HCT116 (cell line): ENCODE results near the gene ADCY10. TPM values are rescaled to one million over a fixed set of nuclear protein-coding genes. Genes with fewer than 3 reads are reported as not detected.

ENCODE experiments used
- ATAC-seq: fragments of 200-7000 bp; cut with Tn5 transposase; 2 replicates; pipeline ENCODE4 v1.9.1; 2020; ENCODE audit warnings: mild to moderate bottlenecking, moderate library complexity
- BruUV-seq: library from RNA; stranded (reverse); fragments of 400-500 nt; replicated peaks from 2 replicates; lab custom pipeline; 2021; lab: Mats Ljungman, UMichigan
- CTCF ChIA-PET: fragments of 300-600 bp; sonication (Branson Sonifier 250); formaldehyde crosslinking; loops from one replicate; lab custom pipeline; 2021; ENCODE audit warnings: antibody characterized with exemption; lab: Charles Lee
- POLR2A ChIA-PET: fragments of 300-600, 350-600 bp; sonication (Branson Sonifier 250); formaldehyde crosslinking; loops from one replicate; lab custom pipeline; 2021; ENCODE audit warnings: antibody characterized with exemption; lab: Charles Lee
- RAD21 ChIA-PET, 2 experiments: fragments of 300-600 bp; sonication (Branson Sonifier 250); formaldehyde crosslinking; loops; one replicate each; lab custom pipeline; 2023; ENCODE audit warnings: low total read pairs in 2 of 2; ENCODE audit not compliant: uncharacterized antibody in 2 of 2, unreplicated experiment in 2 of 2, low non-redundant PET in 1 of 2; lab: Charles Lee
- DNase-seq: peaks from one replicate; pipeline ENCODE4 v3.0.0-alpha.2; 2010; ENCODE audit warnings: low read depth, low spot score
- H2AFZ ChIP-seq: fragments of 200-600 bp; shearing (Covaris generic), sonication (generic); 2 replicates; pipeline ENCODE4 v1.6.1; 2017; ENCODE audit warnings: low read depth, mixed run types, mixed read lengths, antibody characterized with exemption, low read length; ENCODE audit not compliant: poor library complexity, severe bottlenecking
- H3K27ac ChIP-seq: 2 replicates; pipeline ENCODE4 v1.5.1; 2012; ENCODE audit warnings: low read depth, low read length
- H3K27me3 ChIP-seq: fragments of 200-600 bp; sonication (generic); 2 replicates; pipeline ENCODE4 v1.6.1; 2016; ENCODE audit warnings: mixed run types, low read length, mixed read lengths; ENCODE audit not compliant: insufficient read depth
- H3K36me3 ChIP-seq, 2 experiments: fragments of 200-500 bp in 1 of 2; fragments of 200-600 bp in 1 of 2; sonication (Bioruptor generic) in 1 of 2; sonication (generic) in 1 of 2; 2 replicates each; pipeline versions ENCODE4 v1.5.1 to v1.6.1; 2014 to 2016; ENCODE audit warnings: low read length in 2 of 2, inconsistent platforms in 1 of 2, mixed read lengths in 1 of 2, mixed run types in 1 of 2; ENCODE audit not compliant: insufficient read depth in 2 of 2, control insufficient read depth in 1 of 2
- H3K4me1 ChIP-seq, 2 experiments: fragments of 200-600 bp in 1 of 2; sonication (generic) in 1 of 2; 2 replicates each; pipeline versions ENCODE4 v1.5.1 to v1.6.1; 2012 to 2017; ENCODE audit warnings: low read length in 2 of 2, inconsistent platforms in 1 of 2, mild to moderate bottlenecking in 1 of 2, mixed read lengths in 1 of 2, mixed run types in 1 of 2, moderate library complexity in 1 of 2; ENCODE audit not compliant: insufficient read depth in 2 of 2, control insufficient read depth in 1 of 2
- H3K4me2 ChIP-seq: fragments of 200-600 bp; sonication (generic); 2 replicates; pipeline ENCODE4 v1.6.1; 2017; ENCODE audit warnings: mixed run types, low read length, mixed read lengths
- H3K4me3 ChIP-seq, 2 experiments: fragments of 200-600 bp in 1 of 2; sonication (generic) in 1 of 2; replicated peaks in 1 of 2; 2 replicates each; pipeline ENCODE4 v1.5.1; 2011 to 2016; ENCODE audit warnings: low read length in 2 of 2, control low read depth in 1 of 2, low read depth in 1 of 2, mild to moderate bottlenecking in 1 of 2, mixed read lengths in 1 of 2, mixed run types in 1 of 2
- H3K79me2 ChIP-seq: fragments of 200-600 bp; sonication (generic); 2 replicates; pipeline ENCODE4 v1.6.1; 2017; ENCODE audit warnings: mild to moderate bottlenecking, mixed run types, low read length, moderate library complexity, mixed read lengths; ENCODE audit not compliant: insufficient read depth
- H3K9ac ChIP-seq: fragments of 200-600 bp; sonication (generic); 2 replicates; pipeline ENCODE4 v1.6.1; 2016; ENCODE audit warnings: low read length, mixed read lengths
- H3K9me2 ChIP-seq: fragments of 200-600 bp; sonication (generic), shearing (Covaris generic); 2 replicates; pipeline ENCODE4 v1.6.1; 2017; ENCODE audit warnings: mixed run types, mild to moderate bottlenecking, moderate library complexity; ENCODE audit not compliant: insufficient read depth
- H3K9me3 ChIP-seq, 2 experiments: fragments of 200-500 bp in 1 of 2; fragments of 200-600 bp in 1 of 2; sonication (Bioruptor generic) in 1 of 2; sonication (generic) in 1 of 2; 2 replicates each; pipeline ENCODE4 v1.6.1; 2014 to 2017; ENCODE audit warnings: low read length in 2 of 2, mixed read lengths in 2 of 2, inconsistent platforms in 1 of 2, low read depth in 1 of 2, mild to moderate bottlenecking in 1 of 2, mixed run types in 1 of 2, moderate library complexity in 1 of 2; ENCODE audit not compliant: control insufficient read depth in 1 of 2, insufficient read depth in 1 of 2
- H4K20me1 ChIP-seq: fragments of 200-600 bp; sonication (generic), shearing (Covaris generic); 2 replicates; pipeline ENCODE4 v1.6.1; 2017; ENCODE audit warnings: mixed run types, mild to moderate bottlenecking, moderate library complexity; ENCODE audit not compliant: insufficient read depth
- CBX3 ChIP-seq: IDR thresholded peaks from 2 replicates; pipeline ENCODE4 v1.6.1; 2012; ENCODE audit warnings: low read depth
- CEBPB ChIP-seq: IDR thresholded peaks from 2 replicates; pipeline ENCODE4 v1.6.1; 2012; ENCODE audit warnings: low read depth
- ELF1 ChIP-seq: IDR thresholded peaks from 2 replicates; pipeline ENCODE4 v1.6.1; 2012; ENCODE audit warnings: low read depth, borderline replicate concordance
- EZH2 ChIP-seq: fragments of 200-600 bp; sonication (generic); IDR thresholded peaks from 2 replicates; pipeline ENCODE4 v1.6.1; 2017; ENCODE audit warnings: antibody characterized with exemption, mixed run types
- EZH2phosphoT487 ChIP-seq: fragments of 200-600 bp; IDR thresholded peaks from 2 replicates; pipeline ENCODE4 v1.6.1; 2018; ENCODE audit warnings: antibody characterized with exemption, borderline replicate concordance
- FOSL1 ChIP-seq: IDR thresholded peaks from 2 replicates; pipeline ENCODE4 v1.6.1; 2012; ENCODE audit warnings: low read depth
- JUND ChIP-seq: IDR thresholded peaks from 2 replicates; pipeline ENCODE4 v1.6.1; 2012
- YY1 ChIP-seq: IDR thresholded peaks from 2 replicates; pipeline ENCODE4 v1.6.1; 2011; ENCODE audit warnings: low read length, low read depth, moderate library complexity, mild to moderate bottlenecking; ENCODE audit not compliant: insufficient replicate concordance; ENCODE audit errors: extremely low read depth
- ZFX ChIP-seq: fragments of 450-650 bp; IDR thresholded peaks from 2 replicates; pipeline ENCODE4 v1.6.1; 2017
- ZNF274 ChIP-seq: fragments of 200-500 bp; sonication (Bioruptor generic); IDR thresholded peaks from 2 replicates; pipeline ENCODE4 v1.6.1; 2014; ENCODE audit warnings: mild to moderate bottlenecking, low read depth, low read length, inconsistent platforms
- intact Hi-C: fragments of 100-400 bp; cut with micrococcal nuclease; formaldehyde crosslinking; loops from 2 replicates; pipeline ENCODE4 v1.10.0; 2022
- total RNA-seq: library from RNA; stranded (reverse); gene quantifications from one replicate; pipeline ENCODE4 v1.2.1, GENCODE V29; 2021; ENCODE audit not compliant: unreplicated experiment
- TF ChIP-seq, protein P1 (sequence below): IDR thresholded peaks from 2 replicates; pipeline ENCODE4 v1.6.1; 2012; ENCODE audit warnings: low read depth
- TF ChIP-seq, protein P2 (sequence below): IDR thresholded peaks from 2 replicates; pipeline ENCODE4 v1.6.1; 2012
- TF ChIP-seq, protein P3 (sequence below): IDR thresholded peaks from 2 replicates; pipeline ENCODE4 v1.6.1; 2012
- TF ChIP-seq, protein P4 (sequence below), 3 experiments: fragments of 200-600 bp in 1 of 3; sonication (generic) in 1 of 3; IDR thresholded peaks in 2 of 3; conservative IDR thresholded peaks in 1 of 3; 2 replicates each; pipeline ENCODE4 v1.5.1; 2012 to 2017; ENCODE audit warnings: low read depth in 2 of 3, low read length in 2 of 3, antibody characterized with exemption in 1 of 3, borderline replicate concordance in 1 of 3, control low read depth in 1 of 3, mild to moderate bottlenecking in 1 of 3, mixed read lengths in 1 of 3, mixed run types in 1 of 3, moderate library complexity in 1 of 3; ENCODE audit not compliant: insufficient read depth in 1 of 3

ADCY10 gene
- total RNA-seq, 1 experiment from 2014 or later, result 0.30 TPM

DNA sequence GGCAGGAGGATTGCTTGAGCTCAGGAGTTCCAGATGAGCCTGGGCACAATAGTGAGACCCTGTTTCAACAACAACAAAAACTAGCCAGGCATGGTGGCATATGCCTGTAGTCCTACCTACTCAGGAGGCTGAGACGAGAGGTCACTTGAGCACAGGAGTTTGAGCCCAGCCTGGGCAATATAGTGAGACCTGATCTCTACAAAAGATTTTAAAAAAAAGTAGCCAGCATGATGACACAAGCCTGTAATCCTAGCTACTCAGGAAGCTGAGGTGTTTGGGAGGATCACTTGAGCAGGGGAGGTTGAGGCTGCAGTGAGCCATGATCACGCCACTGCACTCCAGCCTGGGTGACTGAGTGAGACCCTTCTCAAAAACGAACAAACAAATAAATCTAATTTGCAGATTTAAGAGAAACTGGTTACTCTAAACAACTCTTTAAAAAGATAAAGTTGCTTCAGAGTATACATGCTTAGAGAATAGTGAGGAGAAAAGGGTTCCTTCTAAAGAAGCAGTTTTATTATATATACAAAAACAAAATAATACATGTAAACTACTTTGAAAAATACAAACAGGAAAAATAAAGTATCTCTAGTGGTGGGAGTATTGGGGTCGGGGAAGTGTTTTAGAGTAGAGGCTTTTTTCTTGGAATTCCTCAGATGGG is 88.4 kb downstream of the ADCY10 start:
- no peak overlapping the region for H3K4me3 ChIP-seq
- RAD21 ChIA-PET, result interaction anchor here in 1 of 2 experiments (0.6 kb wide), 1 partner anchor 360 kb away, joined by 3 read pairs; no protein-coding TSS in a partner anchor
- ATAC-seq (no peak), DNase-seq (no peak)
- no peaks in the 10 kb centered on the region for H3K9me3 ChIP-seq
- intact Hi-C loops, result no loop called here
- peaks cover 2 to 23% of the 10 kb centered on the region in 2 experiments; a peak in 3 of 4 replicates for H3K4me1 ChIP-seq
- H3K27ac ChIP-seq, result no peak overlapping the region
- BruUV-seq, result no TSS peak
- CTCF ChIA-PET, result no interaction called here
- no peaks in the 10 kb centered on the region for H3K36me3 ChIP-seq
- H4K20me1 ChIP-seq, result no peaks in the 10 kb centered on the region
- H3K27me3 ChIP-seq, result no peaks in the 10 kb centered on the region
- no peak overlapping the region for H3K4me2 ChIP-seq
- peak; percentile 54 for TF ChIP-seq CEBPB
- TF ChIP-seq, protein P1, sequence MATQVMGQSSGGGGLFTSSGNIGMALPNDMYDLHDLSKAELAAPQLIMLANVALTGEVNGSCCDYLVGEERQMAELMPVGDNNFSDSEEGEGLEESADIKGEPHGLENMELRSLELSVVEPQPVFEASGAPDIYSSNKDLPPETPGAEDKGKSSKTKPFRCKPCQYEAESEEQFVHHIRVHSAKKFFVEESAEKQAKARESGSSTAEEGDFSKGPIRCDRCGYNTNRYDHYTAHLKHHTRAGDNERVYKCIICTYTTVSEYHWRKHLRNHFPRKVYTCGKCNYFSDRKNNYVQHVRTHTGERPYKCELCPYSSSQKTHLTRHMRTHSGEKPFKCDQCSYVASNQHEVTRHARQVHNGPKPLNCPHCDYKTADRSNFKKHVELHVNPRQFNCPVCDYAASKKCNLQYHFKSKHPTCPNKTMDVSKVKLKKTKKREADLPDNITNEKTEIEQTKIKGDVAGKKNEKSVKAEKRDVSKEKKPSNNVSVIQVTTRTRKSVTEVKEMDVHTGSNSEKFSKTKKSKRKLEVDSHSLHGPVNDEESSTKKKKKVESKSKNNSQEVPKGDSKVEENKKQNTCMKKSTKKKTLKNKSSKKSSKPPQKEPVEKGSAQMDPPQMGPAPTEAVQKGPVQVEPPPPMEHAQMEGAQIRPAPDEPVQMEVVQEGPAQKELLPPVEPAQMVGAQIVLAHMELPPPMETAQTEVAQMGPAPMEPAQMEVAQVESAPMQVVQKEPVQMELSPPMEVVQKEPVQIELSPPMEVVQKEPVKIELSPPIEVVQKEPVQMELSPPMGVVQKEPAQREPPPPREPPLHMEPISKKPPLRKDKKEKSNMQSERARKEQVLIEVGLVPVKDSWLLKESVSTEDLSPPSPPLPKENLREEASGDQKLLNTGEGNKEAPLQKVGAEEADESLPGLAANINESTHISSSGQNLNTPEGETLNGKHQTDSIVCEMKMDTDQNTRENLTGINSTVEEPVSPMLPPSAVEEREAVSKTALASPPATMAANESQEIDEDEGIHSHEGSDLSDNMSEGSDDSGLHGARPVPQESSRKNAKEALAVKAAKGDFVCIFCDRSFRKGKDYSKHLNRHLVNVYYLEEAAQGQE, result no peak
- H3K9me2 ChIP-seq, result no peaks in the 10 kb centered on the region
- POLR2A ChIA-PET, result no interaction called here
- no peak overlapping the region for H2AFZ ChIP-seq
- no peaks in the 10 kb centered on the region for H3K79me2 ChIP-seq
- no peak overlapping the region for H3K9ac ChIP-seq

DNA sequence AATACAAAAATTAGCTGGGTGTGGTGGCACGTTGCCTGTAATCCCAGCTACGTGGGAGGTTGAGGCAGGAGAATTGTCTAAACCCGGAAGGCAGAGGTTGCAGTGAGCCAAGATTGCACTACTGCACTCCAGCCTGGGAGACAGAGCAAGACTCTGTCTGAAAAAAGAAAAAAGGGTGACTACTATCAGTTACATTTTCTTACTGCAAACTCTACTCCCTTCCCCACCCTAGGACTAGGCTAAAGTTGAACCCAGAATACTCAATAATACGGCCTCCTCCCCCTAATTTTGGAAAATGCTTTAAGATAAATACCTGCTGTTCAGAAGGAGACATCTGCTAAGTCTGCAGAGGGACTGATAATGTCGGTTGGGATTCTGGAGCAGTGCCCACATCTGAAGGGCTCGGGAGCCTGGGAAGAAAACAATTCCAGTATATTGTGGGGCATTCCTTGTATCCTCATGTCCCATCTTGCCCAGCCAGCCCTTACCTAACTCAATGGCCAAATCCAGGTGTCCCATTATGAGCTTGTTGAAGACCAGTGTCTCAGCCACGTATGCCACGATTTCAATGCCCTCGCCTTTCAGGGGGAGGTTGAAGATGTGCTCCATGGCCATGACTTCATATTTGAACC is 89.7 kb downstream of the ADCY10 start:
- no peak overlapping the region for H2AFZ ChIP-seq
- ATAC-seq (no peak), DNase-seq (no peak)
- ChIA-PET POLR2A (no interaction called here), RAD21 (no interaction called here), CTCF (no interaction called here)
- H4K20me1 ChIP-seq, result no peaks in the 10 kb centered on the region
- H3K4me1 ChIP-seq, result peaks cover 4 to 30% of the 10 kb centered on the region in 2 experiments; a peak in 3 of 4 replicates
- no peaks in the 10 kb centered on the region for H3K36me3 ChIP-seq
- H3K79me2 ChIP-seq, result no peaks in the 10 kb centered on the region
- H3K4me2 ChIP-seq, result no peak overlapping the region
- BruUV-seq, result no TSS peak
- H3K9me2 ChIP-seq, result no peaks in the 10 kb centered on the region
- H3K9me3 ChIP-seq, result no peaks in the 10 kb centered on the region
- intact Hi-C loops, result no loop called here
- H3K27ac ChIP-seq, result no peak overlapping the region
- no peak overlapping the region for H3K4me3 ChIP-seq
- no peak overlapping the region for H3K9ac ChIP-seq
- no peaks in the 10 kb centered on the region for H3K27me3 ChIP-seq
- TF ChIP-seq JUND (no peak), EZH2 (no peak), CBX3 (no peak), FOSL1 (no peak), ZFX (no peak), YY1 (no peak), EZH2phosphoT487 (no peak), ZNF274 (no peak), ELF1 (no peak)
- TF ChIP-seq, protein P2, sequence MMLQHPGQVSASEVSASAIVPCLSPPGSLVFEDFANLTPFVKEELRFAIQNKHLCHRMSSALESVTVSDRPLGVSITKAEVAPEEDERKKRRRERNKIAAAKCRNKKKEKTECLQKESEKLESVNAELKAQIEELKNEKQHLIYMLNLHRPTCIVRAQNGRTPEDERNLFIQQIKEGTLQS, result no peak
- TF ChIP-seq, protein P3, sequence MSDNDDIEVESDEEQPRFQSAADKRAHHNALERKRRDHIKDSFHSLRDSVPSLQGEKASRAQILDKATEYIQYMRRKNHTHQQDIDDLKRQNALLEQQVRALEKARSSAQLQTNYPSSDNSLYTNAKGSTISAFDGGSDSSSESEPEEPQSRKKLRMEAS, result no peak
- TF ChIP-seq, protein P4, sequence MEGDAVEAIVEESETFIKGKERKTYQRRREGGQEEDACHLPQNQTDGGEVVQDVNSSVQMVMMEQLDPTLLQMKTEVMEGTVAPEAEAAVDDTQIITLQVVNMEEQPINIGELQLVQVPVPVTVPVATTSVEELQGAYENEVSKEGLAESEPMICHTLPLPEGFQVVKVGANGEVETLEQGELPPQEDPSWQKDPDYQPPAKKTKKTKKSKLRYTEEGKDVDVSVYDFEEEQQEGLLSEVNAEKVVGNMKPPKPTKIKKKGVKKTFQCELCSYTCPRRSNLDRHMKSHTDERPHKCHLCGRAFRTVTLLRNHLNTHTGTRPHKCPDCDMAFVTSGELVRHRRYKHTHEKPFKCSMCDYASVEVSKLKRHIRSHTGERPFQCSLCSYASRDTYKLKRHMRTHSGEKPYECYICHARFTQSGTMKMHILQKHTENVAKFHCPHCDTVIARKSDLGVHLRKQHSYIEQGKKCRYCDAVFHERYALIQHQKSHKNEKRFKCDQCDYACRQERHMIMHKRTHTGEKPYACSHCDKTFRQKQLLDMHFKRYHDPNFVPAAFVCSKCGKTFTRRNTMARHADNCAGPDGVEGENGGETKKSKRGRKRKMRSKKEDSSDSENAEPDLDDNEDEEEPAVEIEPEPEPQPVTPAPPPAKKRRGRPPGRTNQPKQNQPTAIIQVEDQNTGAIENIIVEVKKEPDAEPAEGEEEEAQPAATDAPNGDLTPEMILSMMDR (IDR thresholded peaks at IDR 0.05 in 2 of 3, conservative IDR thresholded peaks at IDR 0.05 in 1 of 3; ENCODE audit: borderline replicate concordance in 1 of 3, insufficient read depth in 1 of 3, low read depth in 2 of 3, low read length in 2 of 3), result no peak
